CD14-positive monocyte (primary cell): Measurements from ENCODE around the gene TIPARP. TPM values are rescaled to one million over a fixed set of nuclear protein-coding genes. Genes with fewer than 3 reads are reported as not detected.
A peak's percentile ranks its signal among the peaks of the same experiment; 100 is the strongest.

ENCODE experiments used
- DNase-seq, 3 donors: peaks; one replicate each; pipeline ENCODE4 v3.0.0-alpha.2; 2011 to 2022
- H2AFZ ChIP-seq: 2 replicates; pipeline ENCODE4 v1.6.0; 2012; ENCODE audit warnings: mild to moderate bottlenecking, low read depth, low read length, inconsistent platforms; ENCODE audit not compliant: insufficient read depth, poor library complexity, severe bottlenecking
- H3K27ac ChIP-seq, 2 donors: 1 replicate in 1 of 2; 2 replicates in 1 of 2; pipeline ENCODE4 v1.5.1; 2012 to 2013; ENCODE audit warnings: low read length in 2 of 2, control low read depth in 1 of 2, inconsistent platforms in 1 of 2, low read depth in 1 of 2, mild to moderate bottlenecking in 1 of 2
- H3K27me3 ChIP-seq, 2 donors: one replicate each; pipeline versions ENCODE4 v1.6.0 to v1.6.1; 2011 to 2013; ENCODE audit warnings: low read length in 2 of 2; ENCODE audit not compliant: control insufficient read depth in 2 of 2, insufficient read depth in 2 of 2
- H3K36me3 ChIP-seq, 2 donors: replicated peaks in 1 of 2; 1 replicate in 1 of 2; 2 replicates in 1 of 2; pipeline versions ENCODE4 v1.5.1 to v1.6.1; 2012 to 2013; ENCODE audit warnings: low read length in 2 of 2, control low read depth in 1 of 2, inconsistent platforms in 1 of 2, mild to moderate bottlenecking in 1 of 2; ENCODE audit not compliant: insufficient read depth in 2 of 2, control insufficient read depth in 1 of 2
- H3K4me1 ChIP-seq, 2 donors: 1 replicate in 1 of 2; 2 replicates in 1 of 2; pipeline versions ENCODE4 v1.5.1 to v1.6.1; 2012 to 2013; ENCODE audit warnings: low read length in 2 of 2, control low read depth in 1 of 2, inconsistent platforms in 1 of 2, mild to moderate bottlenecking in 1 of 2, moderate library complexity in 1 of 2; ENCODE audit not compliant: insufficient read depth in 2 of 2, control insufficient read depth in 1 of 2
- H3K4me2 ChIP-seq: replicated peaks from 2 replicates; pipeline ENCODE3; 2012; ENCODE audit warnings: low read length, moderate library complexity, mild to moderate bottlenecking; ENCODE audit not compliant: poor library complexity, severe bottlenecking; ENCODE audit errors: extremely low read depth
- H3K4me3 ChIP-seq, 3 experiments: fragments of 200-600 bp in 1 of 3; sonication (generic) in 1 of 3; replicated peaks in 1 of 3; 1 replicate in 2 of 3; 2 replicates in 1 of 3; pipeline ENCODE4 v1.5.1; 2011 to 2013; ENCODE audit warnings: low read length in 3 of 3, mild to moderate bottlenecking in 3 of 3, control low read depth in 2 of 3, low read depth in 2 of 3, inconsistent platforms in 1 of 3, moderate library complexity in 1 of 3
- H3K79me2 ChIP-seq: 2 replicates; pipeline ENCODE4 v1.6.0; 2012; ENCODE audit warnings: mild to moderate bottlenecking, control low read depth, inconsistent platforms, low read length, moderate library complexity; ENCODE audit not compliant: insufficient read depth
- H3K9ac ChIP-seq: 2 replicates; pipeline ENCODE4 v1.6.0; 2017; ENCODE audit warnings: low read length, mild to moderate bottlenecking; ENCODE audit not compliant: insufficient read depth, poor library complexity, severe bottlenecking
- H3K9me3 ChIP-seq, 2 donors: replicated peaks in 1 of 2; 1 replicate in 1 of 2; 2 replicates in 1 of 2; pipeline versions ENCODE4 v1.5.1 to v1.6.1; 2012 to 2013; ENCODE audit warnings: low read length in 2 of 2, control low read depth in 1 of 2; ENCODE audit not compliant: control insufficient read depth in 1 of 2, insufficient read depth in 1 of 2
- H4K20me1 ChIP-seq: 2 replicates; pipeline ENCODE4 v1.6.0; 2012; ENCODE audit warnings: mild to moderate bottlenecking, low read length, control low read depth, moderate library complexity; ENCODE audit not compliant: insufficient read depth
- H3K27ac Mint-ChIP-seq, 7 donors: one replicate each; pipeline ENCODE4 v1.8.0; 2020; ENCODE audit warnings: mild to moderate bottlenecking in 7 of 7, mixed read lengths in 7 of 7, moderate library complexity in 6 of 7, inconsistent platforms in 2 of 7
- H3K27me3 Mint-ChIP-seq, 3 donors: one replicate each; pipeline ENCODE4 v1.8.0; 2021 to 2022; ENCODE audit warnings: low read depth in 3 of 3, mild to moderate bottlenecking in 3 of 3, mixed read lengths in 3 of 3, moderate library complexity in 3 of 3, inconsistent platforms in 1 of 3
- H3K36me3 Mint-ChIP-seq, 2 donors: one replicate each; pipeline ENCODE4 v1.8.0; 2020; ENCODE audit warnings: mixed read lengths in 2 of 2, inconsistent platforms in 1 of 2, mild to moderate bottlenecking in 1 of 2
- H3K4me1 Mint-ChIP-seq: one replicate; pipeline ENCODE4 v1.8.0; 2020; ENCODE audit warnings: mild to moderate bottlenecking, mixed read lengths
- H3K4me3 Mint-ChIP-seq, 2 donors: one replicate each; pipeline ENCODE4 v1.8.0; 2020; ENCODE audit warnings: mild to moderate bottlenecking in 2 of 2, mixed read lengths in 2 of 2, moderate library complexity in 1 of 2
- H3K9me3 Mint-ChIP-seq, 7 donors: one replicate each; pipeline ENCODE4 v1.8.0; 2020 to 2022; ENCODE audit warnings: mixed read lengths in 7 of 7, mild to moderate bottlenecking in 6 of 7, moderate library complexity in 6 of 7, inconsistent platforms in 2 of 7
- CTCF ChIP-seq: fragments of 200-600 bp; IDR thresholded peaks from one replicate; pipeline ENCODE4 v1.8.0; 2022; ENCODE audit warnings: antibody characterized with exemption, mild to moderate bottlenecking
- WGBS: methylation state at CpG from one replicate; pipeline ENCODE4 v1.1.5; 2013; ENCODE audit warnings: missing lambda C conversion rate; ENCODE audit not compliant: insufficient coverage; 5-methylcytosine and 5-hydroxymethylcytosine counted together
- intact Hi-C, 2 donors: fragments of 100-400 bp; cut with micrococcal nuclease; formaldehyde crosslinking; loops; one replicate each; pipeline versions ENCODE4 v1.15.0 to v1.15.1; 2023
- polyA plus RNA-seq, 3 donors: library from polyadenylated mRNA; depleted of rRNA in 1 of 3; unstranded in 2 of 3; stranded (reverse) in 1 of 3; fragments of 300-500 nt in 2 of 3; fragments of >200 nt in 1 of 3; fragmentation: Illumina TruSeq in 2 of 3; gene quantifications; 1 replicate in 2 of 3; 2 replicates in 1 of 3; pipeline ENCODE4 v1.2.3, GENCODE V29; 2012 to 2021

The TIPARP gene
- polyA plus RNA-seq, 3 donors, result 12.7 to 42.5 (median 16.7) TPM

DNA sequence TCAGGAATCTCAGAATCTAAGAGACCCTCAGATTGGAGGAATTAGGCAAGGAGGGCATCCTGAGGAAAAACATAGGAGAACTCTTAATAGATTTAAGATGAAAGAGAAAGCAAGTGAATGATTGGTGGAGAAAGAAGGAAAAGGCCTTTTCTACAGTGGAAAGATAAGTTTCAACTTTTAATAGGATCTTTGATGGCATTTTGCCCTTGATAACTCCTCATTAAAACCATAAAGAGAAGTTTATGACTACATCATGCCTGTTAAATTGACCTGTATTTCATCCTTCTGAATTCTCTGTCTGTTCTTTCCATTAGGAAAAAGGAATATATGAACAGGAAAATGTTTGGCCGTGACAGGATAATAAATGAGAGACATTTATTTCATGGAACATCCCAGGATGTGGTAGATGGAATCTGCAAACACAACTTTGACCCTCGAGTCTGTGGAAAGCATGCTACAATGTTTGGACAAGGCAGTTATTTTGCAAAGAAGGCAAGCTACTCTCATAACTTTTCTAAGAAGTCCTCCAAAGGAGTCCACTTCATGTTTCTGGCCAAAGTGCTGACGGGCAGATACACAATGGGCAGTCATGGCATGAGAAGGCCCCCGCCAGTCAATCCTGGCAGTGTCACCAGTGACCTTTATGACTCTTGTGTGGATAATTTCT, 30.1 kb downstream of the TIPARP start:
- intact Hi-C loops, result no loop called here
- peak overlapping the region in 1 of 2 donors; percentile 68 for H3K27ac ChIP-seq

More for the DNA sequence above, 30.1 kb downstream of the TIPARP start:
- Histone ChIP-seq H2AFZ (no peak overlapping the region), H3K27me3 (no peaks in the 10 kb centered on the region), H3K79me2 (peaks cover 17% of the 10 kb centered on the region), H3K4me2 (no peak overlapping the region), H3K4me3 (no peak overlapping the region), H3K9ac (no peak overlapping the region), H4K20me1 (peaks cover 26% of the 10 kb centered on the region), H3K4me1 (peaks cover 39 to 41% of the 10 kb centered on the region in 2 donors), H3K36me3 (peaks cover 29 to 55% of the 10 kb centered on the region in 2 donors), H3K9me3 (no peaks in the 10 kb centered on the region)
- peaks cover 0 to 4% (median 0%) of the 10 kb centered on the region in 7 donors for H3K9me3 Mint-ChIP-seq
- H3K36me3 Mint-ChIP-seq, result peaks cover 37 to 50% of the 10 kb centered on the region in 2 donors
- TF ChIP-seq CTCF, result no peak
- WGBS, result 100% methylated on average over 2 of the region's 4 CpGs
- H3K27ac Mint-ChIP-seq, result peak overlapping the region in 4 of 7 donors; percentile 13 to 59 (median 37)
- peaks cover 45% of the 10 kb centered on the region for H3K4me1 Mint-ChIP-seq
- no peak overlapping the region for H3K4me3 Mint-ChIP-seq
- no peak for DNase-seq
- no peaks in the 10 kb centered on the region for H3K27me3 Mint-ChIP-seq
